Karpas-422 (cell line): ENCODE results near the gene NABP2. TPM values are rescaled to one million over a fixed set of nuclear protein-coding genes. Genes with fewer than 3 reads are reported as not detected.
A peak's percentile ranks its signal among the peaks of the same experiment; 100 is the strongest.

Experiments
- DNase-seq: peaks from one replicate; pipeline ENCODE4 v3.0.0-alpha.2; 2015
- H2AFZ ChIP-seq: fragments of 200-600 bp; sonication (generic); 2 replicates; pipeline ENCODE4 v1.6.1; 2014; ENCODE audit warnings: antibody characterized with exemption, low read length, mixed read lengths
- H3K27ac ChIP-seq: fragments of 200-600 bp; sonication (generic); 2 replicates; pipeline ENCODE4 v1.5.1; 2014; ENCODE audit warnings: mild to moderate bottlenecking, low read length, moderate library complexity
- H3K27me3 ChIP-seq: fragments of 200-600 bp; sonication (generic); 2 replicates; pipeline ENCODE4 v1.6.1; 2014; ENCODE audit warnings: low read length, mixed read lengths
- H3K36me3 ChIP-seq: fragments of 200-600 bp; sonication (generic); 2 replicates; pipeline ENCODE4 v1.6.1; 2014; ENCODE audit warnings: low read length, mixed read lengths; ENCODE audit not compliant: insufficient read depth
- H3K4me1 ChIP-seq: fragments of 200-600 bp; sonication (generic); 2 replicates; pipeline ENCODE4 v1.6.1; 2014; ENCODE audit warnings: mild to moderate bottlenecking, low read length, mixed read lengths
- H3K4me2 ChIP-seq: fragments of 200-600 bp; sonication (generic); 2 replicates; pipeline ENCODE4 v1.6.1; 2014; ENCODE audit warnings: low read length, low read depth, mild to moderate bottlenecking; ENCODE audit not compliant: poor library complexity, severe bottlenecking
- H3K4me3 ChIP-seq: fragments of 200-600 bp; sonication (generic); 2 replicates; pipeline ENCODE4 v1.5.1; 2014; ENCODE audit warnings: mild to moderate bottlenecking, antibody characterized with exemption, low read length, mixed read lengths
- H3K79me2 ChIP-seq: fragments of 200-600 bp; sonication (generic); 2 replicates; pipeline ENCODE4 v1.6.1; 2014; ENCODE audit warnings: mild to moderate bottlenecking, low read length, mixed read lengths
- H3K9ac ChIP-seq: fragments of 200-600 bp; sonication (generic); 2 replicates; pipeline ENCODE4 v1.6.0; 2014; ENCODE audit warnings: low read length
- H3K9me2 ChIP-seq: fragments of 200-600 bp; sonication (generic), shearing (Covaris generic); replicated peaks from 2 replicates; pipeline ENCODE4 v1.6.0; 2014; ENCODE audit warnings: mild to moderate bottlenecking, low read length, moderate library complexity; ENCODE audit not compliant: insufficient read depth
- H3K9me3 ChIP-seq: fragments of 300-700, 200-600 bp; sonication (generic); 2 replicates; pipeline ENCODE4 v1.6.1; 2014; ENCODE audit warnings: low read length, mixed read lengths
- H4K20me1 ChIP-seq: fragments of 200-600 bp; sonication (generic); 2 replicates; pipeline ENCODE4 v1.6.1; 2014; ENCODE audit warnings: mild to moderate bottlenecking, antibody characterized with exemption, low read length, low read depth; ENCODE audit not compliant: insufficient read depth
- total RNA-seq: library from RNA; depleted of rRNA; stranded (reverse); fragments of >200 nt; shearing (Covaris generic); gene quantifications from 2 replicates; pipeline ENCODE4 v1.2.3, GENCODE V29; 2014; ENCODE audit warnings: low replicate concordance; rRNA removed

The NABP2 gene
- 45.6 and 54.2 TPM in 2 replicates for total RNA-seq

- Histone ChIP-seq H3K9ac (peak within 1 kb of the TSS; percentile 91), H3K9me2 (no peaks in the 10 kb centered on the region), H3K4me3 (peak within 1 kb of the TSS; percentile 93), H2AFZ (peak within 1 kb of the TSS; percentile 76), H3K36me3 (0 out of 2 replicates have a peak, but pooled peaks cover 3% of the 10 kb centered on the region), H3K9me3 (no peaks in the 10 kb centered on the region), H3K4me2 (peak within 1 kb of the TSS; percentile 95), H3K4me1 (peaks cover 37% of the 10 kb centered on the region), H3K27me3 (no peaks in the 10 kb centered on the region), H3K27ac (peak within 1 kb of the TSS; percentile 32), H4K20me1 (no peaks in the 10 kb centered on the region), H3K79me2 (peaks cover 41% of the 10 kb centered on the region)
- DNase-seq = peak; percentile 98
Measured at GRCh38 chr12:56224102-56224701, at the start of gene NABP2. TSS of gene NABP2 (plus strand) at chr12:56224342. CDS start at chr12:56224857, 515 bp downstream.

GRCh38 chr12:56178347-56178746 lies 45.8 kb upstream of the NABP2 start:
- no peak for DNase-seq
- H2AFZ ChIP-seq = no peak overlapping the region
- H3K79me2 ChIP-seq = no peaks in the 10 kb centered on the region
- no peak overlapping the region for H3K27ac ChIP-seq
- H3K4me2 ChIP-seq = no peak overlapping the region
- no peaks in the 10 kb centered on the region for H3K9me2 ChIP-seq
- no peaks in the 10 kb centered on the region for H3K27me3 ChIP-seq
- no peaks in the 10 kb centered on the region for H3K9me3 ChIP-seq
- H3K4me3 ChIP-seq = no peak overlapping the region
- no peaks in the 10 kb centered on the region for H4K20me1 ChIP-seq
- H3K9ac ChIP-seq = no peak overlapping the region
- no peaks in the 10 kb centered on the region for H3K4me1 ChIP-seq
- peaks cover 56% of the 10 kb centered on the region for H3K36me3 ChIP-seq

GRCh38 chr12:56186957-56187356 lies 37.2 kb upstream of the NABP2 start:
- Histone ChIP-seq H3K9ac (no peak overlapping the region), H2AFZ (no peak overlapping the region), H3K9me3 (no peaks in the 10 kb centered on the region), H3K9me2 (no peaks in the 10 kb centered on the region), H3K27ac (no peak overlapping the region), H4K20me1 (no peaks in the 10 kb centered on the region), H3K4me3 (no peak overlapping the region), H3K79me2 (peaks cover 51% of the 10 kb centered on the region), H3K4me2 (peak overlapping the region; percentile 95), H3K36me3 (peaks cover 39% of the 10 kb centered on the region), H3K4me1 (peaks cover 26% of the 10 kb centered on the region), H3K27me3 (no peaks in the 10 kb centered on the region)
- DNase-seq = no peak

- Histone ChIP-seq H2AFZ (no peak overlapping the region; the same call in 1 of the 2 replicates), H3K9me3 (no peaks in the 10 kb centered on the region), H3K9me2 (no peaks in the 10 kb centered on the region), H3K36me3 (peaks cover 34% of the 10 kb centered on the region), H3K9ac (peak overlapping the region; percentile 94), H4K20me1 (no peaks in the 10 kb centered on the region), H3K4me2 (peak overlapping the region; percentile 95), H3K27me3 (no peaks in the 10 kb centered on the region), H3K27ac (peak overlapping the region; percentile 65), H3K4me3 (peak overlapping the region; percentile 97), H3K79me2 (peaks cover 51% of the 10 kb centered on the region), H3K4me1 (peaks cover 35% of the 10 kb centered on the region)
- no peak for DNase-seq
Measured at GRCh38 chr12:56188131-56188777, 35.9 kb upstream of the NABP2 start.

- Histone ChIP-seq H4K20me1 (no peaks in the 10 kb centered on the region), H3K36me3 (peaks cover 30% of the 10 kb centered on the region), H2AFZ (no peak overlapping the region; the same call in 1 of the 2 replicates), H3K4me2 (peak overlapping the region; percentile 95), H3K79me2 (peaks cover 47% of the 10 kb centered on the region), H3K27me3 (no peaks in the 10 kb centered on the region), H3K4me3 (peak overlapping the region; percentile 97), H3K9me2 (no peaks in the 10 kb centered on the region), H3K4me1 (peaks cover 38% of the 10 kb centered on the region), H3K9ac (peak overlapping the region; percentile 94), H3K27ac (peak overlapping the region; percentile 65), H3K9me3 (no peaks in the 10 kb centered on the region)
- peak; percentile 59 for DNase-seq
Measured at GRCh38 chr12:56188778-56189098, 35.4 kb upstream of the NABP2 start.

GRCh38 chr12:56189099-56189917 lies 34.8 kb upstream of the NABP2 start, which contains the start of gene SMARCC2:
TSS of gene SMARCC2 (minus strand) at chr12:56189483. CDS start at chr12:56189461, 22 bp downstream.
- Histone ChIP-seq H3K4me1 (peaks cover 41% of the 10 kb centered on the region), H3K9me2 (no peaks in the 10 kb centered on the region), H3K9me3 (no peaks in the 10 kb centered on the region), H3K36me3 (peaks cover 25% of the 10 kb centered on the region), H3K79me2 (peaks cover 42% of the 10 kb centered on the region), H3K27ac (peak within 1 kb of the TSS; percentile 66), H3K9ac (peak within 1 kb of the TSS; percentile 94), H2AFZ (peak within 1 kb of the TSS; percentile 89; the same call in 1 of the 2 replicates), H3K4me3 (peak within 1 kb of the TSS; percentile 97), H3K4me2 (peak within 1 kb of the TSS; percentile 95), H4K20me1 (no peaks in the 10 kb centered on the region), H3K27me3 (no peaks in the 10 kb centered on the region)
- peak; percentile 93 for DNase-seq

- no peaks in the 10 kb centered on the region for H3K9me2 ChIP-seq
- H3K27ac ChIP-seq = peak overlapping the region; percentile 66
- peak; percentile 96 for DNase-seq
- H3K36me3 ChIP-seq = peaks cover 18% of the 10 kb centered on the region
- peak overlapping the region; percentile 89; the same call in 1 of the 2 replicates for H2AFZ ChIP-seq
- H3K79me2 ChIP-seq = peaks cover 42% of the 10 kb centered on the region
- H3K9ac ChIP-seq = peak overlapping the region; percentile 80
- H3K4me3 ChIP-seq = peak overlapping the region; percentile 75
- H3K9me3 ChIP-seq = no peaks in the 10 kb centered on the region
- H3K4me2 ChIP-seq = peak overlapping the region; percentile 90
- peaks cover 43% of the 10 kb centered on the region for H3K4me1 ChIP-seq
- H4K20me1 ChIP-seq = no peaks in the 10 kb centered on the region
- H3K27me3 ChIP-seq = no peaks in the 10 kb centered on the region
Measured at GRCh38 chr12:56189918-56190694, 34.0 kb upstream of the NABP2 start.
